Adrenal gland (tissue), 12 donors: Measurements from ENCODE around the gene TMX1. TPM values are rescaled to one million over a fixed set of nuclear protein-coding genes. Genes with fewer than 3 reads are reported as not detected.

Experiments
- DNase-seq, 7 donors: peaks; one replicate each; pipeline ENCODE4 v3.0.0-alpha.2; 2019 to 2020
- H3K27ac ChIP-seq, 5 donors: fragments of 200-600 bp; sonication (generic) in 4 of 5; 1 replicate in 3 of 5; 2 replicates in 2 of 5; pipeline versions ENCODE4 v1.5.1 to v1.8.0; 2016 to 2020; ENCODE audit warnings: mild to moderate bottlenecking in 1 of 5
- H3K27me3 ChIP-seq: fragments of 200-600 bp; 2 replicates; pipeline ENCODE4 v1.8.0; 2021
- H3K36me3 ChIP-seq, 2 donors: fragments of 200-600 bp; replicated peaks in 1 of 2; 1 replicate in 1 of 2; 2 replicates in 1 of 2; pipeline versions ENCODE4 v1.5.1 to v1.8.0; 2018 to 2022
- H3K4me1 ChIP-seq, 2 donors: fragments of 200-600 bp; replicated peaks in 1 of 2; 1 replicate in 1 of 2; 2 replicates in 1 of 2; pipeline versions ENCODE4 v1.5.1 to v1.8.0; 2018 to 2021
- H3K4me3 ChIP-seq, 4 donors: fragments of 200-600 bp; sonication (generic) in 3 of 4; one replicate each; pipeline ENCODE4 v1.5.1; 2016 to 2018
- H3K9me3 ChIP-seq, 3 donors: fragments of 200-600 bp; sonication (generic) in 1 of 3; replicated peaks in 1 of 3; 1 replicate in 2 of 3; 2 replicates in 1 of 3; pipeline versions ENCODE4 v1.5.1 to v1.8.0; 2016 to 2021
- POLR2A ChIP-seq, 2 donors: fragments of 450-650 bp; IDR thresholded peaks; one replicate each; pipeline ENCODE4 v1.6.1; 2017; ENCODE audit warnings: antibody characterized with exemption in 2 of 2, mild to moderate bottlenecking in 2 of 2, moderate library complexity in 1 of 2
- WGBS, 4 donors: extraction: QIAGEN DNeasy Blood & Tissue Kit in 2 of 4; methylation state at CpG; one replicate each; pipeline versions ENCODE4 v1.1.5 to v1.1.7; 2013 to 2017; 5-methylcytosine and 5-hydroxymethylcytosine counted together
- intact Hi-C, 2 donors: fragments of 100-400 bp; cut with DNase I; formaldehyde crosslinking; loops; one replicate each; pipeline versions ENCODE4 v1.14.1 to v1.15.0; 2022 to 2023
- polyA plus RNA-seq, 3 donors: library from polyadenylated mRNA; stranded (reverse); fragments of 200-250 nt in 2 of 3; fragments of 350-450 nt in 1 of 3; fragmentation: Illumina TruSeq in 1 of 3; extraction: RNeasy Lipid Tissue Mini Kit (QIAGEN cat#74804) in 1 of 3; gene quantifications; one replicate each; pipeline ENCODE4 v1.2.3, GENCODE V29; 2013 to 2014
- total RNA-seq, 9 donors: library from RNA; depleted of rRNA in 4 of 9; stranded (reverse); fragments of >200 nt in 4 of 9; fragments of 120-200 nt in 1 of 9; fragmentation: NEBNext Ultra II Directional in 1 of 9; extraction: Animal tissue kit (Norgen Biotek cat#: 25700) in 1 of 9; gene quantifications; one replicate each; pipeline versions ENCODE4 v1.1.0 to v1.2.4, GENCODE V29; 2013 to 2023
- TF ChIP-seq, protein P1 (sequence below), 6 experiments: fragments of 450-650 bp in 4 of 6; fragments of 200-600 bp in 2 of 6; sonication (generic) in 1 of 6; IDR thresholded peaks; 1 replicate in 5 of 6; 2 replicates in 1 of 6; pipeline versions ENCODE4 v1.5.1 to v1.8.0; 2016 to 2021; ENCODE audit warnings: antibody characterized with exemption in 6 of 6, mild to moderate bottlenecking in 2 of 6, moderate library complexity in 1 of 6
- donor health status: healthy with polysubstance abuse.
- donor health status: Bipolar disorder and iron deficiency.
- donor health status: DM: yes; HTN: yes; CAD: no.
- donor health status: DM: no; HTN: no; CAD: no.
- donor health status: DM: no; HTN: no; CAD: no.
- donor health status: DM: yes; HTN: yes; CAD: no.

TMX1 gene
- total and polyA plus RNA-seq, 12 donors, result 4.2 to 43.1 (median 30.2) TPM

DNA sequence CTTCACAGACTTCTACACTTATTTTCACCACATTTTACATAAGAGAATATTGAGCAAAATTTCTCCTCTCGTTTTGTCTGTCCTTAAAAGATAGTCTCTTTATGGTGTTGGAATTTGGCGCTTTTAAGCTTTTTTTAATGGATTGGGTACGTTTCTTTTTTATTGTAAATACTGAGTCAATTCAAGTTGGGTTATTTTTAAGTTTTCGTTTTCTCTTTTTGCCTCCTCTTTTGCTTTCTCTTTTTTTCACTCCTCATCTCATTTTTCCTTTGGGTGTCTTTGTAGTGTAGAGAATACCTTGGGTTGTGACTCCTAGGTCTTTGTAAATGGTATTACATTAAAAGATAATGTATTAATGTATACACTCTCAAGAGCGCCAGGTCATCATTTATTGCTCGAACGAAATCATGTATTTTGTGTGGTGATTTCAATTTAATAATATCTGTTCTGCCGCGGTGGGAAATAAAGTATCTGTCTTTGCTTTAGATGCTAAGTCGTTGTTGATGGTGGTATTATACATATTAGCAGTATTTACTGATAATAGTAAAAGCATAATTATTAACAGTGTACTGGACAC, 845 bp downstream of the TMX1 start:
- TF ChIP-seq POLR2A (IDR thresholded peaks at IDR 0.05), result no peak
- TF ChIP-seq, protein P1, sequence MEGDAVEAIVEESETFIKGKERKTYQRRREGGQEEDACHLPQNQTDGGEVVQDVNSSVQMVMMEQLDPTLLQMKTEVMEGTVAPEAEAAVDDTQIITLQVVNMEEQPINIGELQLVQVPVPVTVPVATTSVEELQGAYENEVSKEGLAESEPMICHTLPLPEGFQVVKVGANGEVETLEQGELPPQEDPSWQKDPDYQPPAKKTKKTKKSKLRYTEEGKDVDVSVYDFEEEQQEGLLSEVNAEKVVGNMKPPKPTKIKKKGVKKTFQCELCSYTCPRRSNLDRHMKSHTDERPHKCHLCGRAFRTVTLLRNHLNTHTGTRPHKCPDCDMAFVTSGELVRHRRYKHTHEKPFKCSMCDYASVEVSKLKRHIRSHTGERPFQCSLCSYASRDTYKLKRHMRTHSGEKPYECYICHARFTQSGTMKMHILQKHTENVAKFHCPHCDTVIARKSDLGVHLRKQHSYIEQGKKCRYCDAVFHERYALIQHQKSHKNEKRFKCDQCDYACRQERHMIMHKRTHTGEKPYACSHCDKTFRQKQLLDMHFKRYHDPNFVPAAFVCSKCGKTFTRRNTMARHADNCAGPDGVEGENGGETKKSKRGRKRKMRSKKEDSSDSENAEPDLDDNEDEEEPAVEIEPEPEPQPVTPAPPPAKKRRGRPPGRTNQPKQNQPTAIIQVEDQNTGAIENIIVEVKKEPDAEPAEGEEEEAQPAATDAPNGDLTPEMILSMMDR (IDR thresholded peaks at IDR 0.05), result no peak
- no peak for DNase-seq
- H3K27ac ChIP-seq, result peak overlapping the region in 3 of 5 donors; percentile 65 to 86 (median 81)
- peaks cover 11 to 49% of the 10 kb centered on the region in 2 donors for H3K4me1 ChIP-seq
- intact Hi-C loops, result no loop called here
- no peaks in the 10 kb centered on the region for H3K27me3 ChIP-seq
- H3K36me3 ChIP-seq, result no peaks in the 10 kb centered on the region
- no peaks in the 10 kb centered on the region for H3K9me3 ChIP-seq
- H3K4me3 ChIP-seq, result peak overlapping the region; percentile 74 to 88 (median 84)
- WGBS, 4 donors, result 14 to 18% (median 17%) methylated on average over 10 of the region's 10 CpGs

DNA sequence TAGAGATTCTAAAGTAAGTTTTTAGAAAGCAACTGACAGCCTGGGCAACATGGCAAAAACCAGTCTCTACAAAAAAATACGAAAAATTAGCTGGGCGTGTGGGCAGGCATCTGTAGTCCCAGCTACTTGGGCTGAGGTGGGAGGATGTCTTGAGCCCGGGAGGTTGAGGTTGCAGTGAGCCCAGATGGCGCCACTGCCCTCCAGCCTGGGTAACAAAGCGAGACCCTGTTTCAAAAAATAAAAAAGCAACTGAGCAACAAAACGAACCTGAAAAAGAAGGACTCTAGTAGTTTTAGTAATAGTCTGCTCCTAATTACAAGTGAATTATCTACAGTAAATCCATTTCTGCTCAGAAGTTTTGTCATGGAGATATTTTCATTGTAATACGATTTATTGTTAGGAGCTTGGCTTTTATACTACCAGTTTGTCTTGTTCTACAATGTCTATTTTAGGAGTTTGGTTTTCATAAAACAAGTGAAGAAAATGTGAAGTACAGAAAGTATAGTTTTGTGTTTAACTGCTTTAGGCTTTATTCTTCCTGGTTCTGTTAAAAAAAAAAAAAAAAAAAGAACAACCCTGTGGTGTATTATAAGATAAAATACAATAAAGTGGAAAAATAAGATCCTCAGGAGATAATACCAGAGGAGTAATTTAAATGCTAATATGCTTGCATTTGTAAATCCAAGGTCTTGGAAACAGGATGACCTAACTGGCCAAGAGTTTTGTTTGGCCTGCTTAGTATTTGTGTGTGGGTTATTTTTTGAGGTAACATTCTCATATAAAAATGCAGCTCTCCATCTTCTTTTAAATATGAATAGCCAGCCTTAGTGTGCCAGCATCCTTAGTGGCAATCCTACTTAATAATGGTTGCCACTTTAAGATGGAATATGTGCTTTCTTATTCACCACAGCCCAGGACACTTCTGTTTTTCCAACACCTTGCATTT, 2.8 kb downstream of the TMX1 start:
- intact Hi-C loops, result no loop called here
- Histone ChIP-seq H3K9me3 (no peaks in the 10 kb centered on the region), H3K4me1 (peaks cover 11 to 49% of the 10 kb centered on the region in 2 donors), H3K27ac (no peak overlapping the region), H3K27me3 (no peaks in the 10 kb centered on the region), H3K36me3 (no peaks in the 10 kb centered on the region), H3K4me3 (no peak overlapping the region)
- WGBS, 4 donors, result 59 to 72% (median 65%) methylated on average over 7 of the region's 7 CpGs
- DNase-seq, result no peak
- TF ChIP-seq POLR2A (IDR thresholded peaks at IDR 0.05), result no peak
- TF ChIP-seq, protein P1 (IDR thresholded peaks at IDR 0.05), result no peak

DNA sequence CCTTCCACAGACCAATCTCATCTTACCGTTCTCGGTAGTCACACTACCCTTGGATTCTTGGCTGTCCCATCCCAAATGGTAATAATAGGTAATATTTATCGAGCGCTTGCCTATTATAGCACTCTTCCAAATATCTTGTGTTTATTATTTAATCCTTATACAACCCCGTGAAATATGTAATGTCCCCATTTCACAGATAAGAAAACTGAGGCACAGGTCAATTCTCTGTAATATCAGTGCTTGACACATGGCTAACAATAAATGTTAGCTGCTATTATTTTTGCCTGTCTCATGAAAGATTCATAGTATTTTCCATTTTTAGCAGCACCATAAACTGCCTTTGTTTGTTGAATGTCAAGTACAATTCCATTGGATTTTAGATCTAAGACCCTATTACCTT, 4.5 kb downstream of the TMX1 start:
- H3K36me3 ChIP-seq, result peaks cover 0 to 2% of the 10 kb centered on the region in 2 donors
- no peaks in the 10 kb centered on the region for H3K27me3 ChIP-seq
- H3K4me1 ChIP-seq, result peaks cover 11 to 43% of the 10 kb centered on the region in 2 donors
- WGBS, 4 donors, result 97 to 99% (median 98%) methylated on average over 5 of the region's 5 CpGs
- H3K27ac ChIP-seq, result no peak overlapping the region
- TF ChIP-seq, protein P1 (IDR thresholded peaks at IDR 0.05), result no peak
- TF ChIP-seq POLR2A (IDR thresholded peaks at IDR 0.05), result no peak
- intact Hi-C loops, result no loop called here
- no peak overlapping the region for H3K4me3 ChIP-seq
- no peaks in the 10 kb centered on the region for H3K9me3 ChIP-seq
- no peak for DNase-seq

DNA sequence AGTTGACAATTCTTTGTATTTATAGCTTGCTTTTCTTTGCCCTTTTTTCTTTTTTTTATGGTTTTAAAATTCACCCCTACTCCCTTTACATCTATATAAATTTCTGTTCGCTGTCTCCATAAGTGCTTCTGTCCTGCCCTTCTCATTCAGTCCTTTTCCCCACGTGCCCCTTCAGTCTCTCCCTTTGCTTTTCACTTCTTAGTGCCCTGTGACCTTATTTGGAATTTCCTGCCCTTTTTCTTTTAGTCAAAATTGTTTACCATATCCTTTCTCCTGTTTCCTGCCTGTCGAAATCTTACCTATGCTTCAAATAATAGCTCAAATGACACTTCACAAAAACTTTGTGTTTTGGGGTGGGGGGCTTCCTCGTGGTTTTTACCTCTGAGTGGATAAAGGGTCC, 6.0 kb downstream of the TMX1 start:
- intact Hi-C loops, result no loop called here
- H3K36me3 ChIP-seq, result peaks cover 0 to 16% of the 10 kb centered on the region in 2 donors
- H3K4me1 ChIP-seq, result peaks cover 11 to 40% of the 10 kb centered on the region in 2 donors
- TF ChIP-seq, protein P1 (IDR thresholded peaks at IDR 0.05), result no peak
- TF ChIP-seq POLR2A (IDR thresholded peaks at IDR 0.05), result no peak
- H3K27ac ChIP-seq, result no peak overlapping the region
- H3K4me3 ChIP-seq, result no peak overlapping the region
- no peaks in the 10 kb centered on the region for H3K27me3 ChIP-seq
- H3K9me3 ChIP-seq, result no peaks in the 10 kb centered on the region
- WGBS, 4 donors, result 74 to 82% (median 78%) methylated on average over 4 of the region's 4 CpGs
- DNase-seq, result no peak
